GM12872 (cell line): ENCODE data around the gene NPC1.

Experiments
- TF ChIP-seq, protein P1 (sequence below): IDR thresholded peaks from 3 replicates; pipeline ENCODE4 v1.5.1; 2011; ENCODE audit warnings: low read depth, mild to moderate bottlenecking, low read length, moderate library complexity; ENCODE audit not compliant: insufficient read depth

The NPC1 gene

GRCh38 chr18:23586249-23587196 is at the start of gene NPC1:
Gene NPC1, minus strand, starts transcription at chr18:23586506. Its CDS starts 163 bp downstream, at chr18:23586343.
- TF ChIP-seq, protein P1, sequence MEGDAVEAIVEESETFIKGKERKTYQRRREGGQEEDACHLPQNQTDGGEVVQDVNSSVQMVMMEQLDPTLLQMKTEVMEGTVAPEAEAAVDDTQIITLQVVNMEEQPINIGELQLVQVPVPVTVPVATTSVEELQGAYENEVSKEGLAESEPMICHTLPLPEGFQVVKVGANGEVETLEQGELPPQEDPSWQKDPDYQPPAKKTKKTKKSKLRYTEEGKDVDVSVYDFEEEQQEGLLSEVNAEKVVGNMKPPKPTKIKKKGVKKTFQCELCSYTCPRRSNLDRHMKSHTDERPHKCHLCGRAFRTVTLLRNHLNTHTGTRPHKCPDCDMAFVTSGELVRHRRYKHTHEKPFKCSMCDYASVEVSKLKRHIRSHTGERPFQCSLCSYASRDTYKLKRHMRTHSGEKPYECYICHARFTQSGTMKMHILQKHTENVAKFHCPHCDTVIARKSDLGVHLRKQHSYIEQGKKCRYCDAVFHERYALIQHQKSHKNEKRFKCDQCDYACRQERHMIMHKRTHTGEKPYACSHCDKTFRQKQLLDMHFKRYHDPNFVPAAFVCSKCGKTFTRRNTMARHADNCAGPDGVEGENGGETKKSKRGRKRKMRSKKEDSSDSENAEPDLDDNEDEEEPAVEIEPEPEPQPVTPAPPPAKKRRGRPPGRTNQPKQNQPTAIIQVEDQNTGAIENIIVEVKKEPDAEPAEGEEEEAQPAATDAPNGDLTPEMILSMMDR: peak; percentile 86

DNA sequence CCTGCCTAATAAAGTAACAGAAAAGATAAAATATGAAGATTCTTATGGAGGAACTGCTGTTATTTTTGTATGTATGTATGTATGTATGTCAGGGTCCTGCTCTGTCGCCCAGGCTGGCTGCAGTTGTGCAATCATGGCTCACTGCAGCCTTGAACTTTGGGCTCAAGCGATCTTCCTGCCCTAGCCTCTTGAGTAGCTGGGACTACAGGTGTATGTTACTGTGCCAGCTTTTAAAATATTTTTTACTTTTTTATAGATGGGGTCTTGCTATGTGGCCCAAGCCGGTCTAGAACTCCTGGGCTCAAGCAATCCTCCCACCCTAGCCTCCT is 49.7 kb upstream of the NPC1 start:
- TF ChIP-seq, protein P1: no peak

DNA sequence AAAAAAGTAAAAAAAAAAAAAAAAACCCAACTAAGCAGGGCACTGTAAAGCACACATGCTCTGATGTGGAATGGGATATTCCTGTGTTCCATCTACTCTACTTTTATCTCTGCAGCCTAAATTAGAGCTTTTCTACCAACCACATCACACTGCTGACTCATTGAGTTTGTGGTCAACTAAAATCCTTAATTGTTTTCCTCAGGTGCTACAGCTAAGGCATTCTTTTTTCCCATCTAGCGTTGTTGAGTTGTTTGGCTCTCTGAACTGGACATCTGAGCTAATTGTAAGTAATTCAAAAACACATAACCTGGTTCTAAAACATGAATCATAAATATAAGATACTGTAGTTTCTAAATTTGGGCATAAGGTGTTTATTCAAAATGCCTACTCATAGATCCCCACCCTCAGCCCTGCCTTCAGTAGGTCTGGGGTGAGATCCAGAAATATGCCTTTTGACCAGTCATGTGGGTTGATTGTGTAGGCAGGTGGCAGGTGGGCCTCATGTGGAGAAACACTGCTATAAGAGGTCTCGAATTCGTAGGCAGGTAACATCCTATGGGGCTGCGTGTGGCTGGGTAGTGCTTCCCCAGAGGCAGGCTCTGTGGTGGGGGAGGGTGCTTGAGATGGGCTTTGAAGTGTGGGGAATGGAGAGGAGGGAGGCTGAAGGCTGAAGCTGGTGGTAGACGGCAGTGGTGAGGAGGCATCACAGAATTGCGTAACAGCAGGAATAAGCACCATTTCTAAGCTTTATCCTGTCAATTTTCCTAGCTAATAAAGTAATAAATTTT is 49.2 kb upstream of the NPC1 start:
- TF ChIP-seq, protein P1: no peak

DNA sequence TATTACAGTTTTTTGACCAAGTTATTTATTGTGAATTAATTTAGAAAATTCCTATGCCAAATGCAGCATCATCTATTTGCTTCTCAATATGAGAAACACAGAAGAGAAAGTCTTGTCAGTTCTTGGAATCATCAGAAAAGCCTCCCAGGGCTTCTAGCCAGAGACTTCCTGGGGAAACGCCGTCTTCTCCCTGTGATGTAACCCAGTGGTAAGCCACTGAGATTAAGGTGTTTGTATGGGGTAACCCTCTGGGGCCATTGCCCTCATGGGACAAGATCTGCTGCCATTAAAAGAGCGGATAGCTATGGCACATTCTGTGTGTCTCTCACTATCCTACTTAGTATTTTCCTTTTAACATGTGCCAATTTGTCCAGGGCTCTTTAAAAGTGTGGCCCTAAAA is 48.4 kb upstream of the NPC1 start:
- TF ChIP-seq, protein P1: no peak

- TF ChIP-seq, protein P1: no peak
These were observed 46.3 kb upstream of the NPC1 start for GRCh38 chr18:23632615-23633014.

- TF ChIP-seq, protein P1: no peak
These were observed 45.4 kb upstream of the NPC1 start for GRCh38 chr18:23631746-23632145.

GRCh38 chr18:23631312-23631711 is 45.0 kb upstream of the NPC1 start:
- TF ChIP-seq, protein P1: no peak
